Activated T-cell treated with anti-CD3 and anti-CD28 coated beads for 1 hour (primary cell): ENCODE results near the gene FAM131B.

ENCODE experiments used
- DNase-seq: peaks from one replicate; pipeline ENCODE4 v3.0.0-alpha.2; 2020; ENCODE audit warnings: low read depth

The FAM131B gene

DNA sequence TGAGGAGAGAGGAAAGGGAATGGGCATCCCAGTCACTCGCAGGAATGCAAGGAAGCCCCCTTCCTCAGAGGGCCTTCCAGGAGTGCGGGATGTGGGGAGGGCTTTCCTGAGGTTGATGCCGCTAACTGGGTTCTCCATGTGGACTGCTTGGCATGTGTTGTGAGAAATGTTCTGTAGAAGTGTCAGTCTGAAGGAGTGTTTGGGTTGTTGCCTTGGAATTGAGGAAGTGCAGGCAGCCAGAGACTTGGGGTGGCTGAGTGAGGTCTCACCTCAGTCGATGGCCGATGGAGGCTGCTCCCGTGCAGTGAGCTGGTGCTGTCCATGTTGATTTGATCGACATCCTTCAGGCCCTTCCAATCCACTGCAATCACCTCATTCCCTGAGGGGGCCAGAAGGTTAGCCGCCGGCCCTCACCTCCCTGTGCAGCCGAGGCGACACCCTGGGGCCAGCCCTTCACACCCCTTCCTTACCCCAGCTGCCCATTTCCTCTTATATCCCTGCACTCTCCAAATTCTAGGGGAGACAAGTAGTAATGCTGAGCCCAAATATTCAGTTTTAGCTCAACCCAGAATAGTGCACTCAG lies 2.7 kb downstream of the FAM131B start:
- no peak for DNase-seq

DNA sequence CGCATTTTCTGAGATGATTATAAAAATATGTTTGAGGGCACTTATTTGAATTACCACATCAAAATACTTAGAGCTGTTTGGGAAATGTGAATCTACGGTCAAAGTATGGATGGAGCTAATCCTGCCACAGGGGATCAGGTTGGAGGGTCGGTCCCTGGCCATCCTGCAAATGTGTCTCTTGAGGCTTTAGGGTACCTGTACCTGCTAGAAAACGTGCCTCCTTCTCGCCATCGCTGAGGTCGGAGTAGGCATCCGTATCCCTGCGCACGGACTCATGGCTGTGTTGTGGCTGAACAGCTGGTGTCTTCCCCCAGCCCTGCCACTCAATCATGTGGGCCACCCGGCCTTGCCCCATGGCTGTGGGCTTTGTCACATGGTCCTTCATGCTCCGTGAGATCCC lies 3.9 kb downstream of the FAM131B start:
- DNase-seq, result no peak

DNA sequence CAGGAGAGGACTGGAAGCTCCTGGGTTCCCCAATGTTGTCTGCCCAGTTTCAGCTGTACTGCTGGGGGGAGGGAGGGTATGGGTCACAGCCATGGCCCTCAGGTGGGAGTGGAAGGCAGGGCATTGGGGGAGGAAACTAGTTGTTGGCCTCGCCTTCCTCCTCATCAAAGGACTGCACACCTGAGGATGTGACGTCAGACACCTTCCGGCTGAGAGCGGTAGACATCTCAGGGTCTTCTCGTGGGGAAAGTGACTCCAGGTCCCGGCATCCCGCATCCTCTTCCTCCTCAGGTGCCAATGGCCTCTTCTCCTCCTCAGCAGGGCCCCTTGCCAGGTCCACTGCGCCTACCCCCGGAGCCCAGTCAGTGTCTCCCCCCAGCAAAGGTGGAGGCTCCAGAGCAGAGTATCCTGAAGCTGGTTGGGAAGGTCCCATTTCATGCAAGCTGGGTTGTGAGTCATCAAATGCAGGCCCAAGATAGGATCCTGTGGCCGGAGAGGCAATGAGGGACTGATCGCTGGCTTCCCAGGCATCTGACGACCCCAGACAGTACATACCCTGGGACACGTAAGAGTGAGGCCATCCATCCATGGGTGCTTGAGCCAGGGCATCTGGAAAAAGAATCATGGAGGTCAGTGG lies 6.0 kb downstream of the FAM131B start:
- DNase-seq, result no peak

DNA sequence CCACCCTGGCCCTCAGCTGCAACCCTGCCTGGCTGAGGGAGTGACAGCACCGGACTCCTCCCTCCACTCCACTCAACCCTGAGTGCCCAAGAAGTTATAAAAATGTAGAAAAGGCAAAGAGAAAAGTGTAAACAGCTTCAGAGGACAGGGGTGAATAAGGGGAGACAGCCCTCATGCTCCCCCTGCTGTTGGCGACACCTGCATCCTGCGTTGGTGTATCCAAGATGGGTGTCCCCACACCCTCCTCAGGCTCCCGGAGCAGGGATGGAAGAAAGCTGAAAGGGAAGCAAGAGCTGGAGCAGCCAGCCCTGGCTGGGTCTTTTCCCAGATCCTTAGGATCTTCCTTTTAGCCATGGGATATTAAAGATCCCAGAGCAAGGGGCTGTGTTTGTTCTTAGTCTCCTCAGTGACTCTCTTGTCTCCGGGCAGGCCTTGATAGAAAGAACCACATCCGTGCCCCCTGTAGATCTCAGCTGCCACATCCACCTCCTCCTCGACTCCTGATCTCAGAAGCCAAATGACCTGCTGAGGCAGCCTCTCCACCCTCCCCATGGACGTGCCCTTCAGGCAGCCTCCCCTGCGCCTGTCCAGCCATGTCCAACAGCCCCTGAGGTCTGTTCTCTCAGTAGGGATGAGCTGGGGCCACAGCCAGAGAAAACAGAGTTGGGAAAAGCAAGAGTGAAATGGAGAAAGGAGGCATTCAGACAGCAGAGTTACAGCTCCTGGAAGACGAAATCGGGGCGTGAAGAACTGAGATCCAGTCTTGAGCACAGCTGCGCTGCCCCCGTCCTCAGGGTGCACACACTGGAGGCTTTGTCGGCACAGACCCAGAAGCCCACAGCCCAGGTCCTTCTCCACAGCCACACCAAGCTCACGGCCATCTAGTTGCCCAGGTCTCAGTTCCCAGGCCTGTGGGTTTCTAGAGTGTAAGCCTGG lies 6.8 kb downstream of the FAM131B start:
- no peak for DNase-seq

DNA sequence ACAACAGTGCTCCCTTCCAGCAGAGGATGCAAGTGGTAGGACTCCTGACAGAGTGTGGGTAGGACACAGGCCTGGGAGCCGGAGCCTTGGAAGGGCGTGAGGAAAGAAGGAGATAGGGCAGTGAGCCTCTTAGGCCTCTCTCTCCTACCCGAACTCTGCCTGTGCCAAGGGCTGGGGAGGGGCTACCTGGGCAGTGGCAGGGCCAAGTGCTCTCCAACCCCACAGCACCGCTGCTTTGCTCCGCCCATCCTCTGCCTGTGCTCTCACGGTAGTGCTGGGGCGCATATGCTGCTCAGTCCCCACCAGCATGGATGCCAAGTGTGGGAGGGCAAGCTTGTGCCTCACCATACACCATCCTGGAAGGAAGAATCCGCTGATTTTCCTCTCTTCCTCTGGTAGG lies 7.5 kb downstream of the FAM131B start:
- DNase-seq, result no peak

DNA sequence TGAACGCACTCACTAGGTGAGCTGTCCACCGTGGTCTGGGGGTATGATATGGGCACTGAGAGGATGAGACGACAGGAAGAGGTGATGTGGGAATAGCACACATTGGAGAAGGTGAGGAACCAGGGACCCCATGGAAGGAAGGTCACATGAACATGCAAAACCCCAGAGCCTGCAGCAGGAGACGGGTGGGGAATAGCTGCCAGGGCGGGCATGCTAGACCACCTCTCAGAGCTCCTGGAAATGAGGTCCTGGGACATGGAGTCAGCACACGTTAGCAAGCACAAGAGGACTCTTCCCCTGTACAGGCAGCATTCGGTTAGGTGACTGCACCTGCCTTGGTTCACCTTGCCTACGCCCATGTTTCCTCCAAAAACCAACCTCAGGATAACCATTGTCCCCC lies 8.1 kb downstream of the FAM131B start:
- no peak for DNase-seq

DNA sequence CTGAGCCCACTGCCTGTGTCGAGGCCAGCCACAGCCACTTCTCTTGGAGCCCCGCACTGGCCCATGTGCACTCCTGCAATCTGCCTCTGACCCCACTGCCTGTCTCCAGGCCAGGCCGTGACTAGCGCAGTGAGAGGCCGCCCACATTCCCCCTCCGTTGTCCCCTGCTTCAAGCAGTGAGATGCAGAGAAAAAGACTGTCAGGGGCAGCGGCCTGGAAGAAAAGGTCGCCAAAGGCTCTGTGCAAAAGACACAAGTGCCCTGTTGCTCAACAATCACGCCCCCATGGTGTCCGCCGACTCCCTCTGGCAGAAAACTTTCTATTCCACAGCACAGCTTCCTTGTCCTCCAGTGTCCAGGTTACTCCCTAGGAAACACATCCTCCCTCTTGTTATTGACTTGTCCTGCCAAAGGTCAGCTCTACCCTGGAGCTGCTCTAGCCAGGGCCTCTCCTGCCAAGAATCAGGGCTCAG lies 9.9 kb downstream of the FAM131B start:
- DNase-seq, result no peak

DNA sequence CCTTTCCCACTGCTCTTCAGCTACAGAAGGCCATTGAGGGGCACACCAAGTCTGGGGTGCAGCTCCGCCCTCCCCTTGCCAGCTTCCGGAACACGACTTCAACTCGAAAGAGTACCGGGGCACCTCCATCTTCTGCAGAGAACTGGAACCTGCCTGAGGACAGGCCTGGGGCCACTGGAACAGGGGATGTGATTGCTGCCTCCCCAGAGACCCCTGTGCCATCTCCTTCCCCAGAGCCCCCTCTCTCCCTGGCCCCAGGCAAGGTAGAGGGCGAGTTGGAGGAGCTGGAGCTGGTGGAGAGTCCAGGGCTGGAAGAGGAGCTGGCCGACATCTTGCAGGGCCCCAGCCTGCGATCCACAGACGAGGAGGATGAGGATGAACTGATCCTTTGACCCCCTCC lies 10.9 kb downstream of the FAM131B start:
- no peak for DNase-seq

DNA sequence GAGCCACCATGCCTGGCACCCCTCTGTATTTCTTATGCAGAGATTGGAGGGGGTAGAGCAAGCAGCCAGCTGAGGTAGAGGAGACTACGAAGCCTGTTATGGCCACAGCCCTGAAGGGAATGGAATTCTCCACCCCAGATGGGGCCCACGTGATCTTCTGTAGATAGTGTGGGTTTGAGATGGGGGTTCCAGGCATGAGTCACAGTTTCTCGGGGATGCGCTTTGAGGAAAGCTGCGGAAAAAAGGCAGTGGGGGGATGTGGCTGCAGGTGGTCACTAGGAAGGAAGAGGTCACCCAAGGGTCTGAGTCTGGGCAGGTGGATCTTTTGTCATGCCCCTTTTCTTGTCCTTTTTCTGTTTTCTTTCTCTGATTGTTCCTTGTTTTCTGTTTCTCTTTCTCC lies 11.5 kb downstream of the FAM131B start:
- DNase-seq, result no peak

DNA sequence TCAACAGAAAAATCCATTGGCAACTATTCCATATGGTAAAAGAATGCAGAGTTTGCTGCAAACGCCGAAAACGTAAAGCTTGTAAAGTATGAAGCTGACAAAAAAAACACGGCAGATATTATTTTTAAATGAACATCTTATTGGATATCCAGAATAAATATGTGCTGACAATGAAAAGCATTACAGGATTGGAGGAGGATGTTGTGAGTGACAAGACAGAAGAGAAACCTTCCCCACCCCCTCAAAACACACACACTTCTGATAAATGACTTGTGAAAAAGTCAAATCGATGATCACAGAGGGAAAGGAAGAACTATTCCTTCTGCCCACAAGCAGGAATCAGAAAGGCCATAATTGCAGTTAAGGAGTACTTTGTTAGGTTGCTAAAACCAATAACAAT lies 14.6 kb downstream of the FAM131B start:
- no peak for DNase-seq

DNA sequence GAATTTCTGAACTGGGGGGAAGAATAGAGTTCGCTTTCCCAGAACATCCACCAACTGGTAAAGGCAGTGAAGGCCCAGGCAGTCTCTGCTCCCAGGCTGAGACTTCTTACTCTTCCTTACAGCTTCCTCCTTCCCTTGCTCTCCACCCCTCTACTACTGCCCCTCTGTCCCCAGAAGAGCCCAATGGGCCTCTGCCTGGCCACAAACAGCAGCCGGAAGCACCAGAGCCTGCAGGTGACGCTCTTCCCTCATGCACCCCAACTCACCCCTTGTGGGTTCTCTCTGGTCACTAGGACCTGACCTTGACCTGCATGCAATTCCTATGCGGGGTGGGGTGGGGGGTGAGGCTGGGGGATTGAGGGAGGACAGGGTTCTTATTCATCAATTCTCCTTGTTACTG lies 16.5 kb downstream of the FAM131B start:
- DNase-seq, result no peak

DNA sequence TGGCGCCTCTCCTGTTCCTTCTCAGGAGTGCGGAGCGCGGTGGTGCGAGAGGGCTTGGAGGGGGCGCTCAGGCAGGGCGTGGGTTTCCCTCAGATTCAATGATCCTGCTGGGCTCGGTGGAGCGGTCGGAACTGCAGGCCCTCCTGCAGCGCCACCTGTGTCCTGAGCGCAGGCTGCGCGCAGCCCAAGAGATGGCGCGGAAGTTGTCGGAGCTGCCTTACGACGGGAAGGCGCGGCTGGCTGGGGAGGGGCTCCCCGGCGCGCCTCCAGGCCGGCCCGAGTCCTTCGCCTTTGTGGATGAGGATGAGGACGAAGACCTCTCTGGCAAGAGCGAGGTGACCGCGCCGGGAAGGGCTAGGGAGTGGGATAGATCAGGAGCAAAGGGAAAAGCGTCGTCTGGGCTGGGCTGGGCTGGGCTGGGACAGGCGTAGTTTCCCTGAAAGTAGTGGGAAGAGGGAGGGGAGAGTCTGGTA lies 17.0 kb downstream of the FAM131B start:
- peak; percentile 54 for DNase-seq

DNA sequence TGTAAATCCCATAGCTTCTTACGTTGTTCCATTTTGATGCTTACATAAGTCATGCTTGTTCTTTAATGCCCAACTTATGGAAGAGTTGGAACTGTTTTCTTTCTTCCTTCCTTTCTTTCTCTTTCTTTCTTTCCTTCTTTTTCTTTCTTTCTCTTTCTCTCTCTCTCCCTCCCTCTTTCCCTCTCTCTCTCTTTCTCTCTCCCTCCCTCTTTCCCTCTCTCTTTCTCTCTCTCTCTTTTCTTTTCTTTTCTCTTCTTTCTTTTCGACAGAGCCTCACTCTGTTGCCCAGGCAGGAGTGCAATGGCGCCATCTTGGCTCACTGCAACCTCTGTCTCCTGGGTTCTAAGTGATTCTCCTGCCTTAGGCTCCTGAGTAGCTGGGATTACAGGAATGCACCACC lies 18.9 kb downstream of the FAM131B start:
- DNase-seq, result no peak

DNA sequence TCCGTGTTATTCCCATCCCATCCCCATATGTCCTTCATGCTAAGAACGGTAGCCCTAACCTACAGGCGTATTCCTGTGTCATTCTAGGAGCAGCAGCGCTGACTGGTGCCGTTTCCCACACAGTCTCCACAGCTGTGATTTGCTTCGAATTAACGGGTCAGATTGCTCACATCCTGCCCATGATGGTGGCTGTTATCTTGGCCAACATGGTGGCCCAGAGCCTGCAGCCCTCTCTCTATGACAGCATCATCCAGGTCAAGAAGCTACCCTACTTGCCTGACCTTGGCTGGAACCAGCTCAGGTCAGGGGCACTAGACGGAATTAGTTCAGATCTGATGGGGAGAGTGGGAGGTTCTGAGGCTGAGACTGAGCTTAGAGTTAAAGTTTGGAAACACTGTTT lies 20.7 kb downstream of the FAM131B start:
- no peak for DNase-seq

DNA sequence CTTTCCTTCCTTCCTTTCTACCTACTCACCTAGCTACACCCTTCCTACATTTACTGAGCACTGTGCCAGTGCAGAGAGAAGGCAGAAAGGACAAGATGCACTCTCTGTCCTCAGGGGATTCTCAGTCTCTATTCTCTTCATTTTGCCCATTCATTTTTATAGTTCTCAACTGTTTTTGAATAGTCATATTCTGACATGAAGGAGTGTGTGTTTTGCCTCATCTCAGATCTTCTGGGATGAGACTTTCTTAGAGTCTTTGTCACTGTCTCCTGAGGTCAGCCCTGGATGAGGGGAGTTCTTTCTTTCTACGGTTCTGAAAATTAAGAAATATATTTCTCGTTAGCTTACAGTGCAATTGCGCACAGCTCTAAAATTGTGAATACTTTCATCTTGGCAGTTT lies 25.3 kb downstream of the FAM131B start:
- DNase-seq, result no peak

DNA sequence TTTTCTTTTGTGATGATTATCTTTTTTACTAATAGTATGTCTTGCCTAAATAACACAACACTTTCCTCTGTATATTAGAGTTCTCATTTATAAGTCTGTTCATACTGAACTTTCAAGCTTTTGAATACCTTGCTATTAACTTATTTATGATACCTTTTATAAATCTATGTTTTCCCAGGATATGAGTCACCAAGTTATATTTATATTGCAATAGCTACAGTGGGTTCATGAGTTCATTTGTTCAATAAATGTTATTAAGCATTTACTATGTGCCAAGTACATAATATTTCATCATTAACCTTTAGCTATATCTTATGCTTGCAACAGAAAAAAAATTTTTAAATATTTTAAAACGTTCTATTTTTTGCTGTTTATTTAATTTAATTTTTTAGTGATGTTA lies 28.3 kb downstream of the FAM131B start:
- DNase-seq, result no peak

DNA sequence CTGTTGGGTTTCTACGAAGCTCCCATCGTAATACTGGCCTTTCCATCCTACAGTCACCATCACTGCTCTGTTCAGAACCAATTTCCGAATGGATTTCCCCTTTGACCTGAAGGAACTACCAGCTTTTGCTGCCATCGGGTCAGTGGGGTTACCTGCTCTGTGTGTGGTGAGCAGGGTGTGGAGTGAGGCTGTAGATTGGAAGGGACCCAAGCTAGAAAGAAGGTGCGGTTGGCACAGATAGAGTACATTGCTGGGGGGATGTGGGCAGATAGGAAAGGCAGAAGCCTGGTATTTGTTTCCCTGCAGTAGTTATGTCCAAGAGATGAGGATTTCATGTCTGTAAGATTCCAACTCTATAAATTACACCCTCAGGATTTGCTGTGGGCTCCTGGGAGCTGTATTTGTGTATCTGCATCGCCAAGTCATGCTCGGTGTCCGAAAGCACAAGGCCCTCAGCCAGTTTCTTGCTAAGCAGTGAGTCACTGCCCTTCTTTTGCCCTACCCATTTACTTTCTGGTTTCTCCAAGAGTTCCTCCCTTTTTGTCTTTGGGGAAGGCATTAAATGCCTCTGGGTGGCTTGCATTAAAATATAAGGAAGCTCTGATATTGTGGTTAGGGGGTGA lies 31.2 kb downstream of the FAM131B start:
- no peak for DNase-seq

DNA sequence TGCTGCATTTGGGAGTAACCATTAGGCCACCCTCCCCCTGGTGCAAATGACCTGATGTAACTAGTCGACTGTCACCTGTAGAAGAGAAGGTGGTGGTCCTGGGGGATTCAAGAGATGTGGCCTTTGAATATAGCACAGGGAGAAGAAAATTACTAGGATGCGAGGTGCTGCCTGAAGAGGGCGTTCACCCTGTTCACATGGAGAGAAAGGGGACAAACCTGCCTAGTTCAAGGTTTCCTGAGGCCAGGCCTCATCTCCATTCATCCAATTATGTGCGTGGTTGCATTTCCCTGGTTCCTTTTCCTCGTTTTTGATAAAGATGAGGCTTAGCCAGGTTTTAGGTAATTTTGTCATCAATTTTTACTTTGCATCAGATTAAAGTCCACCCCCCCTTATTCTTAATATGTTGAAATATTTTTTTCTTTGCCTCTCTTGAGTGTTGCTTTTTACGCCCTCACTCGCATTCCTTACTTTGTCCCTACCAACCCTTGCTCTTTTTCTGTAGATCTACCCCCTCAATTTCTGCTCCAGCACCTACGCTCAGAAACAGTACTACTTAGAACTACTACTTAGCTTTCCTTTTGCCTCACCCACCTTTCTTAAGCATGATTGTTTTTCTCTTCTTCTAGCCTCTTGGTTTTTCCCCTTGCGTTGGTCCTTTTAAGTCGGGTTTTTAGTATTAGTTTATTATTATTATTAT lies 32.9 kb downstream of the FAM131B start:
- no peak for DNase-seq

DNA sequence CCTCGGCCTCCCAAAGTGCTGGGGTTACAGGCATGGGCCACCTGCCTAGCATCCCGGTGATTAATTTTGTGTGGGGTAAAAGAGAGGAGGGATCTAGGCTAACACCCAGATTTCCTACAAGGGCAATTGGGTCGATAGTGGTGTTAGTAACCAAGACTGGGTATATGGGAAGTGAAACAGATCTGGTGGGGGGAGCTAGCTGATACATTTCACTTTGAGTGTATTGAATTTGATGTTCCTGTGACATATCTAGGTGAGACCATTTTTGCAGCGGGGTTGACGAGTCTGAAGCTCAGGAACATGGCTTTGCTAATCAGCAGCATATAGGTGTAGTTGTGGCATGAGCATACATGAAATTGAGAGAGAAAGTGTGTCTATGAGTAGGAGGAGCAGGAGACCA lies 34.6 kb downstream of the FAM131B start:
- DNase-seq, result no peak

DNA sequence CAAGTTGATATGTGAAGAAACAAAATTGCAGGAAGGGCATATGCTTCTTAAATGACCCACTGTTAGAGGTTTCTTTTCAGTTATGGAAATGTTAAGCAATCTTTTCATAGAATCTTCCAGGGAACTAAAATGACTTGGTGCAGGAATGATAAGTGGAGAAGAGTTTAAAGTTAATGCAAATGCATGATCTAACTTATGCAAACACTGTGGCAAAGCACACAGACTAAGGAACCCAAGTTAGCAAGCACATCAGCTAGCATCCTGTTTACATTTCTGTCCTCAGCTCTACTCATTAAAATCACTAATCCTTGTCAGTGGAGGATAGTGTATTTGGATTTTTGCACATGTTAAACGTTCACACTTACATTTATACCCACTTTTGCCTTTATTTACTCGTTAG lies 37.3 kb downstream of the FAM131B start:
- DNase-seq, result no peak

DNA sequence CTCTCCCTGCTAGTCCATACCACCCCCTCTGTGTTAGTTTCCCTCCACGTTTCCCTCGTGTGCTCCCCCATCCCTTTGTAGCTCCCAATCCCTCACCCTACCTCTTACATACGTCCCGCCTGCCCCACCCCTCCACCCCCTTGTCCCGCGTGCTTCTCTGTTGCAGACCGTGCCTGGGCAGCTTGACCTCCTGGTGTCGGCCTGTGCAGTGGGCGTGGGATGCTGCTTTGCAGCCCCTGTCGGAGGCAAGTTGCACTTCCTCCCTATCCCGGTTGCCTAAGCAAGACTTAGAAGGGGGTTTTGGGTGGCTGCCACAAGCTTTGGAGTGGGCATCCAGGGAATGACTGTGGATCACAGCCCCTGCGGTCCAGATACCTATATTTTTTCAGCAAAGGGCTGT lies 38.9 kb downstream of the FAM131B start:
- no peak for DNase-seq
